Uterus (tissue), 4 donors: ENCODE measurements around the gene STOM. TPM values are rescaled to one million over a fixed set of nuclear protein-coding genes. Genes with fewer than 3 reads are reported as not detected.

Experiments
- DNase-seq, 2 donors: peaks; one replicate each; pipeline ENCODE4 v3.0.0-alpha.2; 2019 to 2020
- H3K27ac ChIP-seq, 2 donors: fragments of 200-600 bp; sonication (generic); 1 replicate in 1 of 2; 2 replicates in 1 of 2; pipeline ENCODE4 v1.5.1; 2016 to 2018
- H3K27me3 ChIP-seq, 2 donors: fragments of 200-600 bp; sonication (generic); one replicate each; pipeline ENCODE4 v1.5.1; 2018 to 2019; ENCODE audit warnings: control low read depth in 1 of 2
- H3K36me3 ChIP-seq, 2 donors: fragments of 200-600 bp; sonication (generic); one replicate each; pipeline ENCODE4 v1.5.1; 2019; ENCODE audit warnings: control low read depth in 1 of 2
- H3K4me1 ChIP-seq, 2 donors: fragments of 200-600 bp; sonication (generic); one replicate each; pipeline ENCODE4 v1.5.1; 2018 to 2019; ENCODE audit warnings: control low read depth in 1 of 2
- H3K4me3 ChIP-seq, 2 donors: fragments of 200-600 bp; sonication (generic); 1 replicate in 1 of 2; 2 replicates in 1 of 2; pipeline ENCODE4 v1.5.1; 2018 to 2019; ENCODE audit warnings: mild to moderate bottlenecking in 1 of 2
- H3K9me3 ChIP-seq, 2 donors: fragments of 200-600 bp; sonication (generic); one replicate each; pipeline ENCODE4 v1.5.1; 2019; ENCODE audit warnings: control low read depth in 1 of 2
- CTCF ChIP-seq, 4 experiments: fragments of 200-600 bp in 2 of 4; fragments of 450-650 bp in 2 of 4; sonication (generic) in 2 of 4; IDR thresholded peaks; one replicate each; pipeline ENCODE4 v1.5.1; 2016 to 2019; ENCODE audit warnings: antibody characterized with exemption in 4 of 4, mild to moderate bottlenecking in 2 of 4, moderate library complexity in 1 of 4
- POLR2A ChIP-seq, 2 donors: fragments of 450-650 bp; IDR thresholded peaks; one replicate each; pipeline ENCODE4 v1.6.1; 2016; ENCODE audit warnings: antibody characterized with exemption in 2 of 2, mild to moderate bottlenecking in 1 of 2, moderate library complexity in 1 of 2
- intact Hi-C: fragments of 100-400 bp; cut with DNase I; formaldehyde crosslinking; loops from one replicate; pipeline ENCODE4 v1.15.1; 2023; ENCODE audit warnings: low total_unique reads
- total RNA-seq, 4 donors: library from RNA; depleted of rRNA in 3 of 4; stranded (reverse); fragments of >200 nt in 3 of 4; gene quantifications; one replicate each; pipeline versions ENCODE4 v1.1.0 to v1.2.4, GENCODE V29; 2014 to 2023
- donor health status: DM: yes; HTN: yes; CAD: no.

Gene STOM
- total RNA-seq, 4 donors from 2014 or later: 143 to 299 (median 158) TPM

DNA sequence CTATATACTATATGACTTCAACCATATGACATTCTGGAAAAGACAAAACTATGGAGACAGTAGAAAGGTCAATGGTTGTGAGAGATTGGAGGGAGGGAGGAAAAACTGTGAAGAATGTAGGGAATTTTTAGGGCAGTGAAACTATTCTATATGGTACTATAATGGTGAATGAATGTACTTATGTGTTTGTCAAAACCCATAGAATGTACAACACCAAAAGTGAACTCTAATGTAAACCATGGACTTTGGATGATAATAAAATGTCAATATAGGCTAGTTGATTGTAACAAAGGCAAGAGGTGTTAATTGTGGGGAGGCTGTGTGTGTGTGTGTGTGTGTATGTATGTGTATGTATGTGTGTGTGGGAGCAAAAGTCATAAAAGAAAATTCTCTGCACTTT is 10.8 kb upstream of the STOM start:
- intact Hi-C loops: no loop called here
- Histone ChIP-seq H3K27ac (no peak overlapping the region), H3K4me3 (no peak overlapping the region), H3K9me3 (no peaks in the 10 kb centered on the region), H3K27me3 (no peaks in the 10 kb centered on the region), H3K36me3 (no peaks in the 10 kb centered on the region), H3K4me1 (no peaks in the 10 kb centered on the region)
- TF ChIP-seq CTCF (IDR thresholded peaks at IDR 0.05) (no peak), POLR2A (IDR thresholded peaks at IDR 0.05) (no peak)
- DNase-seq: no peak

GRCh38 chr9:121376214-121376830 is 6.3 kb upstream of the STOM start:
- H3K9me3 ChIP-seq: no peaks in the 10 kb centered on the region
- TF ChIP-seq POLR2A (IDR thresholded peaks at IDR 0.05): no peak
- TF ChIP-seq CTCF (IDR thresholded peaks at IDR 0.05): peak; percentile 40 to 65 (median 59)
- peak overlapping the region in 1 of 2 donors; percentile 2 for H3K27ac ChIP-seq
- intact Hi-C loops: loop anchor here (10.0 kb wide), 1 partner anchor 52 kb away; no protein-coding TSS in a partner anchor
- no peak for DNase-seq
- peaks cover 3 to 5% of the 10 kb centered on the region in 2 donors for H3K4me1 ChIP-seq
- H3K36me3 ChIP-seq: no peaks in the 10 kb centered on the region
- no peaks in the 10 kb centered on the region for H3K27me3 ChIP-seq
- H3K4me3 ChIP-seq: no peak overlapping the region

DNA sequence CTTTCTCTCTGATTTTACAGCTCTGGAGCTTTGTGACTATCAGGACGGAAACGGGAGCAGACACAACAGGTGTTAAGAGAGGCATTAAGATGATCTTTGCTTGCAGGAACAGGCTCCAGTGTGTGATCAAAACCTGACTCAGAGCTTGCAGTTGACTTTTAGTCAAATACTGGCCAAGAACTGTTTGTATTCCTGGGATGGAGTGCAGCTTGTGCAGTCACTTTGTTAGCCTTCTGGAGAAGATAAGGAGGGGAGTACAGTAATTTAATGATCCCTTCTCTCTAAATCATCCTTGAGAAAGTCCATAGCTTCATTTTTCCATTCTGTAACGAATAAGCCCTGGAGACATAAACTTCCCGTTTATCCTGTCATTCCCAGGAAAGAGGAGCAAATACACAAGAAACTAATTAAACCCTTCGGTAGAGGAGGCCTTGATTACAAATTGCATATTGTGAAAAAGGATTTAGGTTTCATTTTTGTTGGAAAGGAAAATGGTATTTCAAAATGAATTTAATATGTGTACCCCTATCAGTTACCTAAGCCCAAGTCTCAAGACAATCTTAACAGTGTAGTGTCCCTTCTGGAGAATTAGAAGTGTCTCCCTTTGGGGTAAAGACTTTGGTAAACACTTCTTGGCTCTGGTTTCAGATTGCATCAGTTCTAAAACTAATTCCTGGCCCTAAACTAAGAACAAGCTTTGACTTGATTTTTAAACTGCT is 3.1 kb upstream of the STOM start:
- H3K9me3 ChIP-seq: no peaks in the 10 kb centered on the region
- TF ChIP-seq CTCF (IDR thresholded peaks at IDR 0.05): no peak
- TF ChIP-seq POLR2A (IDR thresholded peaks at IDR 0.05): peak in 1 of 2 donors; percentile 8
- DNase-seq: peak; percentile 33 to 66
- H3K36me3 ChIP-seq: no peaks in the 10 kb centered on the region
- intact Hi-C loops: loop anchor here (10.0 kb wide), 1 partner anchor 48 kb away; no protein-coding TSS in a partner anchor
- H3K4me3 ChIP-seq: no peak overlapping the region
- H3K4me1 ChIP-seq: peaks cover 3 to 5% of the 10 kb centered on the region in 2 donors
- no peaks in the 10 kb centered on the region for H3K27me3 ChIP-seq
- H3K27ac ChIP-seq: peak overlapping the region; percentile 97 to 98

- Histone ChIP-seq H3K4me1 (peaks cover 3 to 5% of the 10 kb centered on the region in 2 donors), H3K27me3 (no peaks in the 10 kb centered on the region), H3K36me3 (no peaks in the 10 kb centered on the region), H3K4me3 (no peak overlapping the region), H3K9me3 (no peaks in the 10 kb centered on the region), H3K27ac (peak overlapping the region; percentile 97 to 98)
- DNase-seq: no peak
- intact Hi-C loops: loop anchor here (10.0 kb wide), 1 partner anchor 48 kb away; no protein-coding TSS in a partner anchor
- TF ChIP-seq POLR2A (IDR thresholded peaks at IDR 0.05) (no peak), CTCF (IDR thresholded peaks at IDR 0.05) (no peak)
Measured at GRCh38 chr9:121372239-121373010, 2.4 kb upstream of the STOM start.
